ENCODE measurements around the gene SRRM3.

SRRM3 gene

GRCh38 chr7:76302347-76303201 lies 100.9 kb downstream of the SRRM3 start, which contains the start of gene HSPB1 (continued):
- TF ChIP-seq PRDM10 (tag by site-specific recombination; IDR thresholded peaks at IDR 0.05) (no peak), HOXA7 (CRISPR knock-in tag; IDR thresholded peaks at IDR 0.05; ENCODE audit: borderline replicate concordance) (no peak), ZEB2 (tag by site-specific recombination; IDR thresholded peaks at IDR 0.05) (no peak), SP7 (tag by site-specific recombination; IDR thresholded peaks at IDR 0.05) (peak; percentile 59), ZBTB26 (tag by site-specific recombination; optimal IDR thresholded peaks at IDR 0.05) (peak; percentile 73), ZBTB21 (tag by site-specific recombination; IDR thresholded peaks at IDR 0.05) (no peak), ZBTB1 (tag by site-specific recombination; IDR thresholded peaks at IDR 0.05) (no peak), ZSCAN30 (tag by site-specific recombination; IDR thresholded peaks at IDR 0.05) (no peak), ZNF670 (tag by site-specific recombination; IDR thresholded peaks at IDR 0.05; ENCODE audit: low read depth) (no peak), ZBTB6 (tag by site-specific recombination; IDR thresholded peaks at IDR 0.05) (peak; percentile 95), MZF1 (tag by site-specific recombination; IDR thresholded peaks at IDR 0.05; ENCODE audit: borderline replicate concordance) (no peak), ZXDB (tag by site-specific recombination; IDR thresholded peaks at IDR 0.05) (peak; percentile 36; the same call in 1 of the 2 replicates), KLF8 (tag by site-specific recombination; IDR thresholded peaks at IDR 0.05) (peak; percentile 19; the same call in 1 of the 2 replicates), ZNF16 (tag by site-specific recombination; IDR thresholded peaks at IDR 0.05; ENCODE audit: low read depth) (no peak), ZNF10 (tag by site-specific recombination; IDR thresholded peaks at IDR 0.05) (no peak), ZNF335 (tag by site-specific recombination; conservative IDR thresholded peaks at IDR 0.05) (peak; percentile 93), MYNN (tag by site-specific recombination; IDR thresholded peaks at IDR 0.05; ENCODE audit: borderline replicate concordance) (no peak), ZNF473 (tag by site-specific recombination; IDR thresholded peaks at IDR 0.05) (no peak), ZNF664 (tag by site-specific recombination; IDR thresholded peaks at IDR 0.05) (no peak), ZNF391 (tag by site-specific recombination; IDR thresholded peaks at IDR 0.05; ENCODE audit: borderline replicate concordance, low read depth) (no peak), SCRT2 (tag by site-specific recombination; IDR thresholded peaks at IDR 0.05) (no peak)
- TF ChIP-seq, protein P1, sequence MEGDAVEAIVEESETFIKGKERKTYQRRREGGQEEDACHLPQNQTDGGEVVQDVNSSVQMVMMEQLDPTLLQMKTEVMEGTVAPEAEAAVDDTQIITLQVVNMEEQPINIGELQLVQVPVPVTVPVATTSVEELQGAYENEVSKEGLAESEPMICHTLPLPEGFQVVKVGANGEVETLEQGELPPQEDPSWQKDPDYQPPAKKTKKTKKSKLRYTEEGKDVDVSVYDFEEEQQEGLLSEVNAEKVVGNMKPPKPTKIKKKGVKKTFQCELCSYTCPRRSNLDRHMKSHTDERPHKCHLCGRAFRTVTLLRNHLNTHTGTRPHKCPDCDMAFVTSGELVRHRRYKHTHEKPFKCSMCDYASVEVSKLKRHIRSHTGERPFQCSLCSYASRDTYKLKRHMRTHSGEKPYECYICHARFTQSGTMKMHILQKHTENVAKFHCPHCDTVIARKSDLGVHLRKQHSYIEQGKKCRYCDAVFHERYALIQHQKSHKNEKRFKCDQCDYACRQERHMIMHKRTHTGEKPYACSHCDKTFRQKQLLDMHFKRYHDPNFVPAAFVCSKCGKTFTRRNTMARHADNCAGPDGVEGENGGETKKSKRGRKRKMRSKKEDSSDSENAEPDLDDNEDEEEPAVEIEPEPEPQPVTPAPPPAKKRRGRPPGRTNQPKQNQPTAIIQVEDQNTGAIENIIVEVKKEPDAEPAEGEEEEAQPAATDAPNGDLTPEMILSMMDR (tag by site-specific recombination; IDR thresholded peaks at IDR 0.05), result 0 out of 2 replicates have a peak, but pooled peaks have one; percentile 31
- TF ChIP-seq, protein P2, sequence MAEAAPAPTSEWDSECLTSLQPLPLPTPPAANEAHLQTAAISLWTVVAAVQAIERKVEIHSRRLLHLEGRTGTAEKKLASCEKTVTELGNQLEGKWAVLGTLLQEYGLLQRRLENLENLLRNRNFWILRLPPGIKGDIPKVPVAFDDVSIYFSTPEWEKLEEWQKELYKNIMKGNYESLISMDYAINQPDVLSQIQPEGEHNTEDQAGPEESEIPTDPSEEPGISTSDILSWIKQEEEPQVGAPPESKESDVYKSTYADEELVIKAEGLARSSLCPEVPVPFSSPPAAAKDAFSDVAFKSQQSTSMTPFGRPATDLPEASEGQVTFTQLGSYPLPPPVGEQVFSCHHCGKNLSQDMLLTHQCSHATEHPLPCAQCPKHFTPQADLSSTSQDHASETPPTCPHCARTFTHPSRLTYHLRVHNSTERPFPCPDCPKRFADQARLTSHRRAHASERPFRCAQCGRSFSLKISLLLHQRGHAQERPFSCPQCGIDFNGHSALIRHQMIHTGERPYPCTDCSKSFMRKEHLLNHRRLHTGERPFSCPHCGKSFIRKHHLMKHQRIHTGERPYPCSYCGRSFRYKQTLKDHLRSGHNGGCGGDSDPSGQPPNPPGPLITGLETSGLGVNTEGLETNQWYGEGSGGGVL (tag by site-specific recombination; IDR thresholded peaks at IDR 0.05), result peak; percentile 56; the same call in 1 of the 2 replicates
- TF ChIP-seq, protein P3, sequence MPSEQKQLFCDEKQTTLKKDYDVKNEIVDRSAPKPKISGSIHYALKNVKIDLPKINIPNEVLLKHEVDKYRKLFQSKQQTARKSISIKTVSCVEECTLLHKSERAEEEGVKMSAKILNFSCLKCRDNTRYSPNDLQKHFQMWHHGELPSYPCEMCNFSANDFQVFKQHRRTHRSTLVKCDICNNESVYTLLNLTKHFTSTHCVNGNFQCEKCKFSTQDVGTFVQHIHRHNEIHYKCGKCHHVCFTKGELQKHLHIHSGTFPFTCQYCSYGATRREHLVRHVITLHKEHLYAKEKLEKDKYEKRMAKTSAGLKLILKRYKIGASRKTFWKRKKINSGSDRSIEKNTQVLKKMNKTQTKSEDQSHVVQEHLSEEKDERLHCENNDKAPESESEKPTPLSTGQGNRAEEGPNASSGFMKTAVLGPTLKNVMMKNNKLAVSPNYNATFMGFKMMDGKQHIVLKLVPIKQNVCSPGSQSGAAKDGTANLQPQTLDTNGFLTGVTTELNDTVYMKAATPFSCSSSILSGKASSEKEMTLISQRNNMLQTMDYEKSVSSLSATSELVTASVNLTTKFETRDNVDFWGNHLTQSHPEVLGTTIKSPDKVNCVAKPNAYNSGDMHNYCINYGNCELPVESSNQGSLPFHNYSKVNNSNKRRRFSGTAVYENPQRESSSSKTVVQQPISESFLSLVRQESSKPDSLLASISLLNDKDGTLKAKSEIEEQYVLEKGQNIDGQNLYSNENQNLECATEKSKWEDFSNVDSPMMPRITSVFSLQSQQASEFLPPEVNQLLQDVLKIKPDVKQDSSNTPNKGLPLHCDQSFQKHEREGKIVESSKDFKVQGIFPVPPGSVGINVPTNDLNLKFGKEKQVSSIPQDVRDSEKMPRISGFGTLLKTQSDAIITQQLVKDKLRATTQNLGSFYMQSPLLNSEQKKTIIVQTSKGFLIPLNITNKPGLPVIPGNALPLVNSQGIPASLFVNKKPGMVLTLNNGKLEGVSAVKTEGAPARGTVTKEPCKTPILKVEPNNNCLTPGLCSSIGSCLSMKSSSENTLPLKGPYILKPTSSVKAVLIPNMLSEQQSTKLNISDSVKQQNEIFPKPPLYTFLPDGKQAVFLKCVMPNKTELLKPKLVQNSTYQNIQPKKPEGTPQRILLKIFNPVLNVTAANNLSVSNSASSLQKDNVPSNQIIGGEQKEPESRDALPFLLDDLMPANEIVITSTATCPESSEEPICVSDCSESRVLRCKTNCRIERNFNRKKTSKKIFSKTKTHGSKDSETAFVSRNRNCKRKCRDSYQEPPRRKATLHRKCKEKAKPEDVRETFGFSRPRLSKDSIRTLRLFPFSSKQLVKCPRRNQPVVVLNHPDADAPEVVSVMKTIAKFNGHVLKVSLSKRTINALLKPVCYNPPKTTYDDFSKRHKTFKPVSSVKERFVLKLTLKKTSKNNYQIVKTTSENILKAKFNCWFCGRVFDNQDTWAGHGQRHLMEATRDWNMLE (tag by site-specific recombination; conservative IDR thresholded peaks at IDR 0.05; ENCODE audit: low read depth), result no peak

All from HEK293 (cell line).